IMR-90 (cell line): Measurements from ENCODE around the gene PHF5A.

Experiments used
- CTCF ChIP-seq: conservative IDR thresholded peaks from 2 replicates; pipeline ENCODE4 v1.5.1; 2012; ENCODE audit warnings: mild to moderate bottlenecking, low read depth, low read length, improper control_type of control experiment
- SMC3 ChIP-seq: fragments of 150-350 bp; IDR thresholded peaks from 2 replicates; pipeline ENCODE4 v1.6.1; 2016; ENCODE audit warnings: low read depth, mild to moderate bottlenecking, antibody characterized with exemption, low read length, moderate library complexity

- TF ChIP-seq CTCF, result no peak
- TF ChIP-seq SMC3, result no peak
Measured at GRCh38 chr22:41418717-41419116, 49.8 kb downstream of the PHF5A start.
